Limb (tissue), 2 donors: ENCODE results near the gene CWC27.

Source experiments
- DNase-seq, 2 donors: peaks; one replicate each; pipeline ENCODE4 v3.0.0-alpha.2; 2016; ENCODE audit errors: extremely low spot score in 2 of 2

The CWC27 gene

GRCh38 chr5:64768358-64769312 lies at the start of gene CWC27, which contains the start of gene SREK1IP1:
Gene CWC27 (plus strand): TSS chr5:64768930. CDS start chr5:64769147, 217 bp downstream.
Gene SREK1IP1 (minus strand): TSS chr5:64768691. CDS start chr5:64768517, 174 bp downstream.
- DNase-seq, result peak; percentile 89 to 95

GRCh38 chr5:64722588-64722987 lies 46.1 kb upstream of the CWC27 start:
- no peak for DNase-seq

- no peak for DNase-seq
Observed at GRCh38 chr5:64727150-64727549, 41.6 kb upstream of the CWC27 start.

- DNase-seq, result no peak
Observed at GRCh38 chr5:64742411-64742810, 26.3 kb upstream of the CWC27 start.

- no peak for DNase-seq
Observed at GRCh38 chr5:64742821-64743220, 25.9 kb upstream of the CWC27 start.

- no peak for DNase-seq
Observed at GRCh38 chr5:64744914-64745313, 23.8 kb upstream of the CWC27 start.

DNA sequence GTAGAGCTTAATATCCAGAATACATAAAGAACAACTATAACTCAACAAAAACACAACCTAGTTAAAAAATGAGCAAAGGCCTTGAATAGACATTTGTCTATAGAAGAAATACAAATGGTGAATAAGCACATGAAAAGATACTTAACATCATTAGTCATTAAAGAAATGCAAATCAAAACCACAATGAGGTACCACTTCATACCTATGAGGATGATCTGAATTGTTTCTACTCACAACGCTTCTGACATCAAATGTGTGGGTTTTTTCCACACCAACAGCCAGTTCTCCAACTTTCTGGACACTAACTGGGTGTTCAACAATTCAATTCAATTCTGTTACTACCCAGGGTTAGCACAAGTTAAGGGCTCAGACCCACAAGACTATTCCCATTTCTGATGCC lies 22.3 kb upstream of the CWC27 start:
- DNase-seq, result no peak

DNA sequence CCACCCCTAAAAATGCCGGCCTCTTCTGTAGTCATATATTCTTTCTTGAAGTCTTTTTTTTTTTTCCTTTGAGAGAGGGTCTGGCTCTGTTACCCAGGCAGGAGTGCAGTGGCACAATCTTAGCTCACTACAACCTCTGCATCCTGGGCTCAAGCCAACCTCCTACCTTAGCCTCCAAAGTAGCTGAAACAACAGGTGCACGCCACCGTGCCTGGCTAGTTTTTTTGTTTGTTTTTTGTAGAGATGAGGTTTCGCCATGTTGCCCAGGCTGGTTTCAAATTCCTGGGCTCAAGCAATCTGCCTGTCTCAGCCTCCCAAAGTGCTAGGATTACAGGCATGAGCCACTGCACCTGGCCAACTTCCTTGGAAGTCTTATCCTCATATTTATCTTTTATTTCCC lies 19.3 kb upstream of the CWC27 start:
- no peak for DNase-seq

- no peak for DNase-seq
Observed at GRCh38 chr5:64754066-64754465, 14.7 kb upstream of the CWC27 start.

GRCh38 chr5:64758901-64759300 lies 9.8 kb upstream of the CWC27 start:
- no peak for DNase-seq

- no peak for DNase-seq
Observed at GRCh38 chr5:64759960-64760660, 8.6 kb upstream of the CWC27 start.

GRCh38 chr5:64763948-64764503 lies 4.7 kb upstream of the CWC27 start:
- no peak for DNase-seq

GRCh38 chr5:64765804-64766504 lies 2.8 kb upstream of the CWC27 start:
- DNase-seq, result no peak

DNA sequence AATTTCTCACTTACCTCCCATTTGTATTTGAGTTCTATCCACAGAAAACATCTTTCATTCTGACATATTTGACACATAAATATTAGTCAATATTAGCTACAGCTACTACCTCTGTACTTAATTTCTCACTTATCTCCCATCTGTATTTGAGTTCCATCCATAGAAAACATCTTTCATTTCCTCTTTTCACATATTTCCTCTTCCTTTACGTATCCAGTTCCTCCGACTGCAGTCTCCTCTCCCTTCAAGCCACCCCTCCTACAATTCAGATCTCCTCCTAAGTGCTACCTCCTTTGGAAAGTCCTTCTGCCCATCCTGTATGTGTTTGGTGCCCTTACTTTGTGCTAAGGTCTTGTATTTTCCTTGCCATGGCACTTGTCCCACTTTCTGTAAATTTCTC lies 1.8 kb upstream of the CWC27 start:
- no peak for DNase-seq

DNA sequence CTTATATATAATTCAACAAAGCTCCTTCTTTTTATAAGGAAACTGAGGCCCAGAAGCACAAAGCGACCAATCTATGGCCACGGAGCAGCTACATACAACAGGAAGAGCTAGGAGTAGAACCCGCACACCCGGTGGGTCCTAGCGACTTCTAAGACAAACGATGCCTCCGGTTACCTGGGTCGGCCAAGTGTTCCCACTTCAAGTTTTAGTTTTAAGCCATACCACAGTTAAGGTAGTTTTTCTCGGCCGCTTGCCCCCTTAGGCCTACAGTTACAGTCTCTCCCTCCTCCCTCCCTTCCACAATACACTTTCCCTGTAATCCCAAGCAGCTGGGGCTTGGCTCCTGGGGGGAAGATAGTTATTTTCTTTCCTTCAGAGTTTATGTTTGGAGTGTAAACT lies 772 bp upstream of the CWC27 start:
- peak; percentile 13 to 60 for DNase-seq

DNA sequence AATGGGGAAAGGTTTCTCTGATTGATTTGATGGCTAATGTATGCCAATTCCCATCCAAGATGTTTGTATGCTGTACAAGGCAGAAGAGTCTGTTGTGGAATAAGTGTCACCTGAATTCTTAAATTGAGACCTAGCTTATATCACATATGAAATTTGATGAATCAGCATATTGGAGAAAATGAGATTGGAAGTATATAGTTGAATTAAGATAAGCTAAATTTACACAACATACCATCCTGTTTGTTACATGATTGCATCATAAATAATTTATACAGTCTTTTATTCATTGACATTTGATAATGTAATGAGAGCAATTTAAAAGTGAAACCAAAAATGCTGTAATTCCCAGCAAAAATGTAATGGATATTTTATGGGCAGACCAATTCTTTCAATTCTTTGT lies 1.1 kb downstream of the CWC27 start:
- DNase-seq, result no peak

- DNase-seq, result no peak
Observed at GRCh38 chr5:64771736-64772135, 3.0 kb downstream of the CWC27 start.

DNA sequence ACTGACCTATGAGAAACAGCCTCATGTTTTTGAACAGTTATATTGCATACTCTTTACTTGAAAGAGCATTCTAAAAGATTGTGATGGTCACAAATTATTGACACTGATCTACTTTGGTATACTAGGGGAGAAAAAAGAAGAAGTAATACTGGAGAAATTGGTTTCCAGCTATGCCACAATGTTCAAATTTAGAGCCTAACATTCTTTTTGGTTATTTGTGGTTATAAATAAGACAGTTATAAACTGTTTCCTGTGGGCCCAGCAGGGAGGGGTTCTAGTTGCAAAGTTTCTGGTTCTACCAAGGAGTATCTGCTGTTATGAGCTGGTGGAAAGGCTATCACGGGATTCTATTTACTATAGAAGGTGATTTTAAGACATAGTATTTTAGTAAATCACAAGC lies 4.8 kb downstream of the CWC27 start:
- no peak for DNase-seq

DNA sequence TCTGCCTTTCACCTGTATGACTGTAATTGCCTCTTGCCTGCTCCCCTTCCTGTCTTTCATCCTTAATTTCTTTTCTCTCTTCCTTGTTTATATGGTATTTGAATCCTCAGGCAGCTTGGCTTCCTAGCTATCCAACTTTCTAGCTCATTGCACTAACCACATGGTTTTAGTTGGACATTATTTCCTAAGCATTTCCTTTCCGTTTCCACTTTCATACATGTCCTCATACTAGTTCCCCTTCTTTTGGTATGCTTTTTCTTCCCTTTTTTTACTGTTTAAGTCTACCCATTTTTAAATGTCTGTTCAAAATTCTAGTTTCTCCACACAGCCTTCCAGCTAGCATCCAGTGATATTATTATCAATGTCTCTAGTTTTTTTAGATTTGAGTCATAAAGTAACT lies 6.6 kb downstream of the CWC27 start:
- no peak for DNase-seq

- DNase-seq, result peak; percentile 74 to 88
Observed at GRCh38 chr5:64784451-64785025, 15.8 kb downstream of the CWC27 start.

DNA sequence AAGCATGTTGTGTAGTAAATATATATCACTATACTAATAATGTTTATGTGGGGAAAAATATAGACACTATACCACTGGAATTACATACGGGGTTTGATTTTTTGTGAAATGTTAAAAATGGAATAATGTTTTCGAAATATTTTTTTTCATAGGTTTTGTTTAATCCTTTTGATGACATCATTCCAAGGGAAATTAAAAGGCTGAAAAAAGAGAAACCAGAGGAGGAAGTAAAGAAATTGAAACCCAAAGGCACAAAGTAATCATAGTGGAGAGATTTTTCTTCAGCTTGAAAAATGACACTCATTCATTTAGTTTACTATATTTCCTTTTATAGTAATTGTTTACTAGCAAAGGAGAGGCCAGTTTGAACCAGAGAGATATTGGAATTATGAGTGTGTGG lies 17.6 kb downstream of the CWC27 start:
- DNase-seq, result no peak
